Colonic mucosa (tissue), 4 donors: ENCODE measurements around the gene G2E3. TPM values are rescaled to one million over a fixed set of nuclear protein-coding genes. Genes with fewer than 3 reads are reported as not detected.

Source experiments
- DNase-seq: peaks from one replicate; pipeline ENCODE4 v3.0.0-alpha.2; 2020
- H3K27ac ChIP-seq: fragments of 200-600 bp; one replicate; pipeline ENCODE4 v1.8.0; 2021
- H3K27me3 ChIP-seq: fragments of 200-600 bp; one replicate; pipeline ENCODE4 v1.8.0; 2021
- H3K36me3 ChIP-seq: fragments of 200-600 bp; one replicate; pipeline ENCODE4 v1.8.0; 2021
- H3K4me1 ChIP-seq: fragments of 200-600 bp; one replicate; pipeline ENCODE4 v1.8.0; 2021; ENCODE audit warnings: mild to moderate bottlenecking
- H3K4me3 ChIP-seq: fragments of 200-600 bp; one replicate; pipeline ENCODE4 v1.8.0; 2021
- H3K9ac ChIP-seq, 2 donors: one replicate each; pipeline ENCODE4 v1.7.0; 2013; ENCODE audit warnings: control low read depth in 2 of 2, low read depth in 2 of 2, low read length in 2 of 2
- H3K9me3 ChIP-seq: fragments of 200-600 bp; one replicate; pipeline ENCODE4 v1.8.0; 2021
- intact Hi-C: fragments of 100-400 bp; cut with DNase I; formaldehyde crosslinking; loops from one replicate; pipeline ENCODE4 v1.14.1; 2022
- total RNA-seq, 2 donors: library from RNA; stranded (reverse); fragmentation: NEBNext Ultra II Directional in 1 of 2; extraction: Animal tissue kit (Norgen Biotek cat#: 25700) in 1 of 2; gene quantifications; one replicate each; pipeline ENCODE4 v1.2.1, GENCODE V29; 2021
- TF ChIP-seq, protein P1 (sequence below): fragments of 200-600 bp; IDR thresholded peaks from one replicate; pipeline ENCODE4 v1.8.0; 2022; ENCODE audit warnings: antibody characterized with exemption, mild to moderate bottlenecking
- donor health status: healthy.
- donor health status: DM: no; HTN: no; CAD: no.
- donor health status: DM: no; HTN: no; CAD: no.

G2E3 gene
- total RNA-seq, 2 donors from 2014 or later = 20.8 to 25.4 TPM

GRCh38 chr14:30581283-30581625 lies 22.3 kb downstream of the G2E3 start:
- Histone ChIP-seq H3K27ac (no peak overlapping the region), H3K36me3 (no peaks in the 10 kb centered on the region), H3K9me3 (no peaks in the 10 kb centered on the region), H3K27me3 (no peaks in the 10 kb centered on the region), H3K4me1 (no peaks in the 10 kb centered on the region), H3K4me3 (no peak overlapping the region), H3K9ac (no peak overlapping the region)
- intact Hi-C loops = no loop called here
- peak; percentile 27 for DNase-seq
- TF ChIP-seq, protein P1, sequence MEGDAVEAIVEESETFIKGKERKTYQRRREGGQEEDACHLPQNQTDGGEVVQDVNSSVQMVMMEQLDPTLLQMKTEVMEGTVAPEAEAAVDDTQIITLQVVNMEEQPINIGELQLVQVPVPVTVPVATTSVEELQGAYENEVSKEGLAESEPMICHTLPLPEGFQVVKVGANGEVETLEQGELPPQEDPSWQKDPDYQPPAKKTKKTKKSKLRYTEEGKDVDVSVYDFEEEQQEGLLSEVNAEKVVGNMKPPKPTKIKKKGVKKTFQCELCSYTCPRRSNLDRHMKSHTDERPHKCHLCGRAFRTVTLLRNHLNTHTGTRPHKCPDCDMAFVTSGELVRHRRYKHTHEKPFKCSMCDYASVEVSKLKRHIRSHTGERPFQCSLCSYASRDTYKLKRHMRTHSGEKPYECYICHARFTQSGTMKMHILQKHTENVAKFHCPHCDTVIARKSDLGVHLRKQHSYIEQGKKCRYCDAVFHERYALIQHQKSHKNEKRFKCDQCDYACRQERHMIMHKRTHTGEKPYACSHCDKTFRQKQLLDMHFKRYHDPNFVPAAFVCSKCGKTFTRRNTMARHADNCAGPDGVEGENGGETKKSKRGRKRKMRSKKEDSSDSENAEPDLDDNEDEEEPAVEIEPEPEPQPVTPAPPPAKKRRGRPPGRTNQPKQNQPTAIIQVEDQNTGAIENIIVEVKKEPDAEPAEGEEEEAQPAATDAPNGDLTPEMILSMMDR = no peak

DNA sequence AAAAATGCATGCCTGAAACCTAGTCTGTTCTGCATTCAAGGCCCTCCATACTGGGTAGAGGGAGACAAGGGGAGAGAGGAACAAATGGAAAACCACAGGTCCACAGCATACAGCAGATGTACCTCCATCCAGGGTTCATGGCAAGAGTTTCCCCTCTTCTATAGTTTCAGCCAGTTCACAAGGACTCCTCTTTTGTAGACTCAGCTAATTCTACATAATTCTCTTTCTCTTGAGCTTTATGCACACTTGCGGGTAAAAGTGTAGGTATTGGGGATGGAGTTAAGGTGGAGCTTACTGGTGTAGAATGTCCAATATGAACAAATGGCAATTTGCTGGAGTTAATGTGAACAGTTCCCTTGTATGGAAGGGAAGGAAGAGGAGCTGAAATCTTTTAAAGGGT lies 23.4 kb downstream of the G2E3 start:
- no peak overlapping the region for H3K9ac ChIP-seq
- H3K9me3 ChIP-seq = no peaks in the 10 kb centered on the region
- H3K4me1 ChIP-seq = no peaks in the 10 kb centered on the region
- TF ChIP-seq, protein P1 = no peak
- no peaks in the 10 kb centered on the region for H3K36me3 ChIP-seq
- no peak overlapping the region for H3K27ac ChIP-seq
- intact Hi-C loops = no loop called here
- H3K4me3 ChIP-seq = no peak overlapping the region
- no peak for DNase-seq
- no peaks in the 10 kb centered on the region for H3K27me3 ChIP-seq

- H3K4me1 ChIP-seq = no peaks in the 10 kb centered on the region
- intact Hi-C loops = no loop called here
- no peaks in the 10 kb centered on the region for H3K27me3 ChIP-seq
- H3K36me3 ChIP-seq = no peaks in the 10 kb centered on the region
- no peaks in the 10 kb centered on the region for H3K9me3 ChIP-seq
- no peak for DNase-seq
- no peak overlapping the region for H3K9ac ChIP-seq
- TF ChIP-seq, protein P1 = no peak
- H3K4me3 ChIP-seq = no peak overlapping the region
- H3K27ac ChIP-seq = no peak overlapping the region
These were observed 25.2 kb downstream of the G2E3 start for GRCh38 chr14:30584058-30584630.

DNA sequence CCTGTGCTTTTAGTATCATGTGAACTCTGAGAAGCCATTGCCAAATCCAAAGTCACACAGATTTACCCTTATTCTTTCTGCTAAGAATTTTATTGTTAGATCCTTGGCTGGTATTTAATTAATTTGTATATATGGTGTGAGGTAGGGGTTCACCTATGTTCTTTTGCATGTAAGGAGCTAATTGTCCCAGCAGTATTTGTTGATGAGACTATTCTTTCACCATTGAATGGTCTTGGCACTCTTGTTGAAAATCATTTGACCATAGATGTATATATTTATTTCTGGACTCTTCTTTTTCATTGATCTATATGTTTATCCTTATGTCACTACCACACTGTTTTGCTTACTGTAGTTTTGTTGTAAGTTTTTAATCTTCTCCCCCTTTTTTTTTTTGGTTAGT lies 26.2 kb downstream of the G2E3 start:
- DNase-seq = no peak
- intact Hi-C loops = no loop called here
- no peak overlapping the region for H3K27ac ChIP-seq
- no peaks in the 10 kb centered on the region for H3K9me3 ChIP-seq
- H3K36me3 ChIP-seq = no peaks in the 10 kb centered on the region
- H3K4me1 ChIP-seq = no peaks in the 10 kb centered on the region
- no peak overlapping the region for H3K4me3 ChIP-seq
- H3K27me3 ChIP-seq = no peaks in the 10 kb centered on the region
- no peak overlapping the region for H3K9ac ChIP-seq
- TF ChIP-seq, protein P1 = no peak

- Histone ChIP-seq H3K9ac (no peak overlapping the region), H3K4me1 (no peaks in the 10 kb centered on the region), H3K36me3 (no peaks in the 10 kb centered on the region), H3K9me3 (no peaks in the 10 kb centered on the region), H3K27ac (no peak overlapping the region), H3K27me3 (no peaks in the 10 kb centered on the region), H3K4me3 (no peak overlapping the region)
- TF ChIP-seq, protein P1 = no peak
- no peak for DNase-seq
- intact Hi-C loops = no loop called here
These were observed 28.2 kb downstream of the G2E3 start for GRCh38 chr14:30587141-30587540.

DNA sequence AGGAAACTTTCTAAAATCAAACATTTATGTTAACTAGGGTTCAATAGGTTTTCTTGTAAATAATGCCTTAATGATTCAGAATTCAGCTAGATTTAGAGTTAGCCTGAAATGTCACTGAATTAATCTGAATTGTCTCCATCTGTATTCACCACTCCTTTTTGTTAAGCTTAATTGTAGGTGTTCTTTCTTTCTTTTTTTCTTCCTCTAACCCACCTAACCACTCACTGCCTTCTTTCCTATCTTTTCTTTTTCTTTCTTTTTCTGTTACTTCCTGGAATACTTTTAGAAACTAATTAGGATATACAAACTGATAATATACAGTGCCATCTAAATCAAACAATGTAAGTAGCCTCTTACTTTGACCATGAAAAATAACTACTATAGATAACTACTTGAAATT lies 29.9 kb downstream of the G2E3 start:
- Histone ChIP-seq H3K4me1 (no peaks in the 10 kb centered on the region), H3K9ac (no peak overlapping the region), H3K36me3 (no peaks in the 10 kb centered on the region), H3K4me3 (no peak overlapping the region), H3K27ac (no peak overlapping the region), H3K27me3 (no peaks in the 10 kb centered on the region), H3K9me3 (no peaks in the 10 kb centered on the region)
- TF ChIP-seq, protein P1 = no peak
- DNase-seq = no peak
- intact Hi-C loops = no loop called here
